Ishikawa (cell line): ENCODE measurements around the gene AMH.

Experiments used
- CEBPB ChIP-seq: IDR thresholded peaks from 2 replicates; pipeline ENCODE4 v1.6.1; 2012
- CREB1 ChIP-seq: IDR thresholded peaks from 2 replicates; pipeline ENCODE4 v1.6.1; 2012; ENCODE audit warnings: low read depth
- EGR1 ChIP-seq: IDR thresholded peaks from 2 replicates; pipeline ENCODE4 v1.6.1; 2012
- EP300 ChIP-seq: IDR thresholded peaks from 2 replicates; pipeline ENCODE4 v1.6.1; 2012; ENCODE audit warnings: borderline replicate concordance
- MAX ChIP-seq: IDR thresholded peaks from 2 replicates; pipeline ENCODE4 v1.6.1; 2012
- NFIC ChIP-seq: IDR thresholded peaks from 2 replicates; pipeline ENCODE4 v1.6.1; 2012
- RAD21 ChIP-seq: IDR thresholded peaks from 2 replicates; pipeline ENCODE4 v1.6.1; 2012; ENCODE audit warnings: low read depth
- REST ChIP-seq: IDR thresholded peaks from 2 replicates; pipeline ENCODE4 v1.6.1; 2012; ENCODE audit warnings: low read depth, mild to moderate bottlenecking
- TAF1 ChIP-seq: IDR thresholded peaks from 2 replicates; pipeline ENCODE4 v1.6.1; 2012; ENCODE audit warnings: low read depth, mild to moderate bottlenecking
- TCF12 ChIP-seq: IDR thresholded peaks from 2 replicates; pipeline ENCODE4 v1.6.1; 2012; ENCODE audit warnings: low read depth
- USF1 ChIP-seq: IDR thresholded peaks from 2 replicates; pipeline ENCODE4 v1.6.1; 2012
- YY1 ChIP-seq: IDR thresholded peaks from 2 replicates; pipeline ENCODE4 v1.6.1; 2012; ENCODE audit warnings: low read depth
- ZBTB7A ChIP-seq: IDR thresholded peaks from 2 replicates; pipeline ENCODE4 v1.6.1; 2012; ENCODE audit warnings: low read depth

GRCh38 chr19:2252797-2253105, 3.6 kb downstream of the AMH start:
- TF ChIP-seq RAD21: no peak
- no peak for TF ChIP-seq CEBPB
- TF ChIP-seq TAF1: no peak
- TF ChIP-seq EGR1: no peak
- TF ChIP-seq REST: no peak
- TF ChIP-seq EP300: no peak
- no peak for TF ChIP-seq MAX
- TF ChIP-seq USF1: no peak
- TF ChIP-seq YY1: no peak
- no peak for TF ChIP-seq ZBTB7A
- no peak for TF ChIP-seq NFIC
- TF ChIP-seq TCF12: no peak
- TF ChIP-seq CREB1: no peak
